NCI-H69 (cell line): ENCODE results near the gene CTXN1.
A peak's percentile ranks its signal among the peaks of the same experiment; 100 is the strongest.
"Not testable (repeated sequence)": the region's sequence is repeated elsewhere in the genome, so short reads cannot be mapped to it uniquely, and the experiment has no call there.

ENCODE experiments used
- DNase-seq: peaks from one replicate; lab custom pipeline; 2025; lab: John Stamatoyannopoulos, UW

CTXN1 gene

GRCh38 chr19:7944177-7944761 is 18.3 kb upstream of the CTXN1 start:
- peak; percentile 96 for DNase-seq

GRCh38 chr19:7943444-7944176 is 17.7 kb upstream of the CTXN1 start, which contains the start of gene TIMM44:
Gene TIMM44 (minus strand): TSS chr19:7943666. CDS start chr19:7943651, 15 bp downstream.
- DNase-seq, result peak; percentile 100

GRCh38 chr19:7942981-7943443 is 17.1 kb upstream of the CTXN1 start:
- DNase-seq, result peak; percentile 36

- no peak for DNase-seq
Observed at GRCh38 chr19:7941895-7942596, 16.1 kb upstream of the CTXN1 start.

GRCh38 chr19:7940841-7941240 is 14.9 kb upstream of the CTXN1 start:
- DNase-seq, result no peak

GRCh38 chr19:7934766-7935165 is 8.8 kb upstream of the CTXN1 start:
- no peak for DNase-seq

GRCh38 chr19:7933828-7934725 is 8.1 kb upstream of the CTXN1 start:
- no peak for DNase-seq

GRCh38 chr19:7933411-7933810 is 7.5 kb upstream of the CTXN1 start:
- no peak for DNase-seq

- DNase-seq, result no peak
Observed at GRCh38 chr19:7932930-7933300, 7.0 kb upstream of the CTXN1 start.

- DNase-seq, result no peak
Observed at GRCh38 chr19:7932276-7932929, 6.5 kb upstream of the CTXN1 start.

- no peak for DNase-seq
Observed at GRCh38 chr19:7931221-7932061, 5.5 kb upstream of the CTXN1 start.

- no peak for DNase-seq
Observed at GRCh38 chr19:7930765-7931164, 4.8 kb upstream of the CTXN1 start.

- DNase-seq, result not testable (repeated sequence)
Observed at GRCh38 chr19:7930030-7930429, 4.1 kb upstream of the CTXN1 start.

- DNase-seq, result peak; percentile 40
Observed at GRCh38 chr19:7928741-7929701, 3.1 kb upstream of the CTXN1 start.

GRCh38 chr19:7928334-7928706 is 2.4 kb upstream of the CTXN1 start:
- DNase-seq, result no peak

- no peak for DNase-seq
Observed at GRCh38 chr19:7927605-7928333, 1.8 kb upstream of the CTXN1 start.

GRCh38 chr19:7926727-7927604 is 1.0 kb upstream of the CTXN1 start:
- DNase-seq, result peak; percentile 37
